Measurements from ENCODE around the gene HNRNPA1. TPM values are rescaled to one million over a fixed set of nuclear protein-coding genes. Genes with fewer than 3 reads are reported as not detected.
A peak's percentile ranks its signal among the peaks of the same experiment; 100 is the strongest.

The HNRNPA1 gene
- total RNA-seq, 1 experiment from 2014 or later: 3,193 TPM

- Histone ChIP-seq H3K9ac (ENCODE audit: extremely low read depth, insufficient read length, low read length) (no peak overlapping the region), H3K79me2 (ENCODE audit: insufficient read depth, low read length) (no peaks in the 10 kb centered on the region; the same call in 1 of the 2 replicates), H2AFZ (ENCODE audit: low read length) (no peak overlapping the region), H3K79me1 (ENCODE audit: insufficient read depth, low read depth, low read length, poor library complexity, severe bottlenecking) (no peaks in the 10 kb centered on the region), H3K27ac (ENCODE audit: insufficient read length, low read depth, low read length) (no peak overlapping the region), H2AK5ac (ENCODE audit: insufficient read length, low read length) (no peak overlapping the region), H3K18ac (ENCODE audit: insufficient read length, low read depth, low read length) (no peak overlapping the region), H2BK20ac (ENCODE audit: low read depth, low read length, poor library complexity, severe bottlenecking) (no peak overlapping the region), H3K4me1 (ENCODE audit: insufficient read depth, low read length) (no peaks in the 10 kb centered on the region), H2BK15ac (ENCODE audit: low read depth, low read length) (no peak overlapping the region), H3K4me2 (ENCODE audit: insufficient read depth, insufficient read length, low read length) (no peak overlapping the region), H3K9me3 (ENCODE audit: control insufficient read depth, low read depth, low read length) (no peaks in the 10 kb centered on the region), H4K5ac (ENCODE audit: insufficient read length, low read depth, low read length) (no peak overlapping the region), H4K8ac (replicated peaks; ENCODE audit: insufficient read length, low read depth, low read length) (no peak overlapping the region), H3K27me3 (ENCODE audit: insufficient read depth, low read length) (no peaks in the 10 kb centered on the region), H3K4ac (ENCODE audit: low read depth, low read length) (no peak overlapping the region), H3T11ph (ENCODE audit: low read length) (no peak overlapping the region), H3K23ac (ENCODE audit: insufficient read length, low read depth, low read length) (no peak overlapping the region), H3K56ac (ENCODE audit: insufficient read length, low read depth, low read length) (no peak overlapping the region), H2BK12ac (ENCODE audit: insufficient read length, low read depth, low read length) (no peak overlapping the region), H3K23me2 (ENCODE audit: insufficient read length, low read depth, low read length, poor library complexity, severe bottlenecking) (no peaks in the 10 kb centered on the region), H3K14ac (ENCODE audit: insufficient read depth, low read length) (no peak overlapping the region), H4K91ac (ENCODE audit: insufficient read length, low read depth, low read length) (no peak overlapping the region), H2BK120ac (ENCODE audit: low read depth, low read length, poor library complexity, severe bottlenecking) (no peak overlapping the region), H2BK5ac (ENCODE audit: insufficient read length, low read length) (no peak overlapping the region), H4K20me1 (ENCODE audit: control insufficient read depth, insufficient read depth, insufficient read length) (no peaks in the 10 kb centered on the region)
- Mint-ChIP-seq H3K36me3 (ENCODE audit: insufficient read depth in 1 of 3, low read depth in 3 of 3) (peaks cover 11 to 30% (median 21%) of the 10 kb centered on the region in 3 experiments; a peak in 6 of 7 replicates), H3K27ac (peak overlapping the region in 1 of 3 experiments; percentile 45; a peak in 2 of 7 replicates), H3K27me3 (ENCODE audit: low read depth) (no peaks in the 10 kb centered on the region), H3K4me1 (peaks cover 0 to 6% of the 10 kb centered on the region in 2 experiments; a peak in 2 of 4 replicates), H3K4me3 (no peak overlapping the region), H3K9me3 (no peaks in the 10 kb centered on the region)
- no CpG with 5 or more reads among the region's 2 CpGs for WGBS (ENCODE audit: extremely low coverage, insufficient read length, low lambda C conversion rate)
- TF ChIP-seq CTCF (conservative IDR thresholded peaks at IDR 0.05): no peak
- DNase-seq: no peak
These were observed 10.2 kb upstream of the HNRNPA1 start for GRCh38 chr12:54270345-54270744.

Measured in H9 (cell line).